Parathyroid adenoma (tissue), 2 donors: ENCODE measurements around the gene C2orf92.

Source experiments
- H2AFZ ChIP-seq: fragments of 300-600 bp; sonication (generic); one replicate; pipeline ENCODE4 v1.7.0; 2017; ENCODE audit warnings: antibody characterized with exemption, mild to moderate bottlenecking
- H3K27ac ChIP-seq: fragments of 300-600 bp; sonication (generic); one replicate; pipeline ENCODE4 v1.7.0; 2017
- H3K27me3 ChIP-seq: fragments of 300-600 bp; sonication (generic); one replicate; pipeline ENCODE4 v1.7.0; 2017; ENCODE audit warnings: low read length; ENCODE audit not compliant: control insufficient read depth, insufficient read depth
- H3K36me3 ChIP-seq: fragments of 300-600 bp; sonication (generic); one replicate; pipeline ENCODE4 v1.7.0; 2017; ENCODE audit warnings: low read length; ENCODE audit not compliant: control insufficient read depth, insufficient read depth
- H3K4me1 ChIP-seq: fragments of 300-600 bp; sonication (generic); one replicate; pipeline ENCODE4 v1.7.0; 2017; ENCODE audit warnings: control low read depth
- H3K4me2 ChIP-seq: fragments of 300-600 bp; sonication (generic); one replicate; pipeline ENCODE4 v1.7.0; 2017; ENCODE audit warnings: low read length
- H3K4me3 ChIP-seq: fragments of 300-600 bp; sonication (generic); one replicate; pipeline ENCODE4 v1.7.0; 2017; ENCODE audit warnings: low read depth, low read length
- H3K79me2 ChIP-seq: fragments of 300-600 bp; sonication (generic); one replicate; pipeline ENCODE4 v1.7.0; 2017; ENCODE audit warnings: control low read depth
- H3K9ac ChIP-seq: fragments of 300-600 bp; sonication (generic); one replicate; pipeline ENCODE4 v1.7.0; 2017; ENCODE audit warnings: mild to moderate bottlenecking
- H3K9me3 ChIP-seq: fragments of 300-600 bp; sonication (generic); one replicate; pipeline ENCODE4 v1.7.0; 2017; ENCODE audit warnings: low read length; ENCODE audit not compliant: control insufficient read depth
- CTCF ChIP-seq: fragments of 300-600 bp; sonication (generic); IDR thresholded peaks from one replicate; pipeline ENCODE4 v1.7.0; 2017; ENCODE audit warnings: antibody characterized with exemption, mild to moderate bottlenecking
- donor health status: primary hyperparathyroidism.

Gene C2orf92

GRCh38 chr2:97656905-97657587 is 12.5 kb upstream of the C2orf92 start:
- H3K79me2 ChIP-seq: no peaks in the 10 kb centered on the region
- TF ChIP-seq CTCF: no peak
- no peak overlapping the region for H3K9ac ChIP-seq
- no peaks in the 10 kb centered on the region for H3K36me3 ChIP-seq
- H3K9me3 ChIP-seq: no peaks in the 10 kb centered on the region
- no peak overlapping the region for H2AFZ ChIP-seq
- no peak overlapping the region for H3K4me2 ChIP-seq
- no peak overlapping the region for H3K4me3 ChIP-seq
- no peaks in the 10 kb centered on the region for H3K27me3 ChIP-seq
- H3K4me1 ChIP-seq: peaks cover under 1% of the 10 kb centered on the region
- H3K27ac ChIP-seq: no peak overlapping the region

GRCh38 chr2:97657986-97658690 is 11.4 kb upstream of the C2orf92 start:
- H3K27ac ChIP-seq: no peak overlapping the region
- no peak overlapping the region for H2AFZ ChIP-seq
- peaks cover 8% of the 10 kb centered on the region for H3K4me1 ChIP-seq
- H3K4me3 ChIP-seq: no peak overlapping the region
- no peaks in the 10 kb centered on the region for H3K27me3 ChIP-seq
- H3K9ac ChIP-seq: no peak overlapping the region
- H3K9me3 ChIP-seq: no peaks in the 10 kb centered on the region
- TF ChIP-seq CTCF: no peak
- no peak overlapping the region for H3K4me2 ChIP-seq
- H3K36me3 ChIP-seq: no peaks in the 10 kb centered on the region
- H3K79me2 ChIP-seq: no peaks in the 10 kb centered on the region

GRCh38 chr2:97658691-97659157 is 10.8 kb upstream of the C2orf92 start:
- peaks cover 8% of the 10 kb centered on the region for H3K4me1 ChIP-seq
- H2AFZ ChIP-seq: no peak overlapping the region
- no peak overlapping the region for H3K27ac ChIP-seq
- no peak overlapping the region for H3K4me3 ChIP-seq
- H3K9ac ChIP-seq: no peak overlapping the region
- no peaks in the 10 kb centered on the region for H3K9me3 ChIP-seq
- H3K4me2 ChIP-seq: no peak overlapping the region
- H3K27me3 ChIP-seq: no peaks in the 10 kb centered on the region
- no peaks in the 10 kb centered on the region for H3K36me3 ChIP-seq
- H3K79me2 ChIP-seq: no peaks in the 10 kb centered on the region
- no peak for TF ChIP-seq CTCF

GRCh38 chr2:97659256-97660043 is 10.1 kb upstream of the C2orf92 start:
- Histone ChIP-seq H3K4me1 (peaks cover 8% of the 10 kb centered on the region), H3K79me2 (no peaks in the 10 kb centered on the region), H3K4me3 (no peak overlapping the region), H3K27ac (no peak overlapping the region), H3K27me3 (no peaks in the 10 kb centered on the region), H3K9ac (no peak overlapping the region), H3K9me3 (no peaks in the 10 kb centered on the region), H3K4me2 (no peak overlapping the region), H2AFZ (no peak overlapping the region), H3K36me3 (no peaks in the 10 kb centered on the region)
- TF ChIP-seq CTCF: no peak
